ENCODE measurements around the gene POLDIP2. TPM values are rescaled to one million over a fixed set of nuclear protein-coding genes. Genes with fewer than 3 reads are reported as not detected.

Gene POLDIP2
- total and polyA plus RNA-seq, 9 of the 15 experiments (the other 6 are each of a cell fraction or from before 2014, with no cell fraction given), result 22.0 to 137 (median 104) TPM

DNA sequence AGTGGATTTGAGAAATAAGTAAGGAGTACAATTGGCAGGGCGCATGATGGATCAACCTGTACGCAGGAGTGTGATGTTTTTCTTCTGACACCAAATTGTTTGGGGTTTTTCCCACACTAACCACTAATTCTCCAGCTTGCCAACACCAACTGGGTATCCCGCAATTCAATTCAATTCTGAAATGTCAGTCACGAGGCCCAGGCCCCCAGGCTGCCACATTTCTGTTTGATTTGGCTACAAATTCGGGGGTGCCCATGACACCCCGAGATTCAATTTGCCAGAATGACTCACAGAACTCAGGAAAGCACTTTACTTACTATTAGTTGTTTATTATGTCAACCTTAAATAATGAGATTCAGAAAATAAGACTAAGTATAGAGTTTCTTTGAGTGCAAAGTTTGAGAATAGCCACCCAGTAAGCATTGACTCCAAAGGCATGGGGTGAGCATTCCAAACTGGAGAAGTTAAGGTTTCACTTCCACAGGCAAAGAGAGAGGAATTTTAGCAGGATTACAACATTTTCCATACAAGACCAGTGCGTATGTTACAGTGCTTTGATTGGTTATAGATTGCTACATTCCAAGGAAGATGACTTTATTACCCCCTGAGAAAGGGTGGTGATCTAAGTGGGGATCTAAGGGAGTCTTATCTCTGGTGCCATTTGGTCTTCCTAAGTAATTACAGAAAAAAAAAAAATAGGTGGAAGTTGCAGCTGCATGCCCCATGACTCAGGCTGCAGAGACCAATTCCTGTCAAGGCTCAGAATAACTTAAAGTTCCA lies 37.2 kb upstream of the POLDIP2 start (continued):
- TF ChIP-seq, protein P1, sequence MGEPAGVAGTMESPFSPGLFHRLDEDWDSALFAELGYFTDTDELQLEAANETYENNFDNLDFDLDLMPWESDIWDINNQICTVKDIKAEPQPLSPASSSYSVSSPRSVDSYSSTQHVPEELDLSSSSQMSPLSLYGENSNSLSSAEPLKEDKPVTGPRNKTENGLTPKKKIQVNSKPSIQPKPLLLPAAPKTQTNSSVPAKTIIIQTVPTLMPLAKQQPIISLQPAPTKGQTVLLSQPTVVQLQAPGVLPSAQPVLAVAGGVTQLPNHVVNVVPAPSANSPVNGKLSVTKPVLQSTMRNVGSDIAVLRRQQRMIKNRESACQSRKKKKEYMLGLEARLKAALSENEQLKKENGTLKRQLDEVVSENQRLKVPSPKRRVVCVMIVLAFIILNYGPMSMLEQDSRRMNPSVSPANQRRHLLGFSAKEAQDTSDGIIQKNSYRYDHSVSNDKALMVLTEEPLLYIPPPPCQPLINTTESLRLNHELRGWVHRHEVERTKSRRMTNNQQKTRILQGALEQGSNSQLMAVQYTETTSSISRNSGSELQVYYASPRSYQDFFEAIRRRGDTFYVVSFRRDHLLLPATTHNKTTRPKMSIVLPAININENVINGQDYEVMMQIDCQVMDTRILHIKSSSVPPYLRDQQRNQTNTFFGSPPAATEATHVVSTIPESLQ (CRISPR knock-in tag; IDR thresholded peaks at IDR 0.05), result no peak
- TF ChIP-seq ZC3H11A (IDR thresholded peaks at IDR 0.05; ENCODE audit: low read depth, low read length), result no peak
- no peak for TF ChIP-seq PHTF2 (CRISPR knock-in tag; IDR thresholded peaks at IDR 0.05)
- TF ChIP-seq, protein P2, sequence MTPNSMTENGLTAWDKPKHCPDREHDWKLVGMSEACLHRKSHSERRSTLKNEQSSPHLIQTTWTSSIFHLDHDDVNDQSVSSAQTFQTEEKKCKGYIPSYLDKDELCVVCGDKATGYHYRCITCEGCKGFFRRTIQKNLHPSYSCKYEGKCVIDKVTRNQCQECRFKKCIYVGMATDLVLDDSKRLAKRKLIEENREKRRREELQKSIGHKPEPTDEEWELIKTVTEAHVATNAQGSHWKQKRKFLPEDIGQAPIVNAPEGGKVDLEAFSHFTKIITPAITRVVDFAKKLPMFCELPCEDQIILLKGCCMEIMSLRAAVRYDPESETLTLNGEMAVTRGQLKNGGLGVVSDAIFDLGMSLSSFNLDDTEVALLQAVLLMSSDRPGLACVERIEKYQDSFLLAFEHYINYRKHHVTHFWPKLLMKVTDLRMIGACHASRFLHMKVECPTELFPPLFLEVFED (CRISPR knock-in tag; conservative IDR thresholded peaks at IDR 0.05), result no peak
- TF ChIP-seq, protein P3, sequence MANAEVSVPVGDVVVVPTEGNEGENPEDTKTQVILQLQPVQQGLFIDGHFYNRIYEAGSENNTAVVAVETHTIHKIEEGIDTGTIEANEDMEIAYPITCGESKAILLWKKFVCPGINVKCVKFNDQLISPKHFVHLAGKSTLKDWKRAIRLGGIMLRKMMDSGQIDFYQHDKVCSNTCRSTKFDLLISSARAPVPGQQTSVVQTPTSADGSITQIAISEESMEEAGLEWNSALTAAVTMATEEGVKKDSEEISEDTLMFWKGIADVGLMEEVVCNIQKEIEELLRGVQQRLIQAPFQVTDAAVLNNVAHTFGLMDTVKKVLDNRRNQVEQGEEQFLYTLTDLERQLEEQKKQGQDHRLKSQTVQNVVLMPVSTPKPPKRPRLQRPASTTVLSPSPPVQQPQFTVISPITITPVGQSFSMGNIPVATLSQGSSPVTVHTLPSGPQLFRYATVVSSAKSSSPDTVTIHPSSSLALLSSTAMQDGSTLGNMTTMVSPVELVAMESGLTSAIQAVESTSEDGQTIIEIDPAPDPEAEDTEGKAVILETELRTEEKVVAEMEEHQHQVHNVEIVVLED (CRISPR knock-in tag; IDR thresholded peaks at IDR 0.05), result no peak
- TF ChIP-seq CBX1 (IDR thresholded peaks at IDR 0.05; ENCODE audit: low read depth), result no peak
- no peak for TF ChIP-seq MAFF (IDR thresholded peaks at IDR 0.05; ENCODE audit: low read length)
- TF ChIP-seq RAD21 (CRISPR knock-in tag; conservative IDR thresholded peaks at IDR 0.05 in 1 of 2, IDR thresholded peaks at IDR 0.05 in 1 of 2), result no peak
- TF ChIP-seq KDM1A (IDR thresholded peaks at IDR 0.05), result no peak
- TF ChIP-seq OTX1 (CRISPR knock-in tag; IDR thresholded peaks at IDR 0.05), result no peak
- TF ChIP-seq, protein P4, sequence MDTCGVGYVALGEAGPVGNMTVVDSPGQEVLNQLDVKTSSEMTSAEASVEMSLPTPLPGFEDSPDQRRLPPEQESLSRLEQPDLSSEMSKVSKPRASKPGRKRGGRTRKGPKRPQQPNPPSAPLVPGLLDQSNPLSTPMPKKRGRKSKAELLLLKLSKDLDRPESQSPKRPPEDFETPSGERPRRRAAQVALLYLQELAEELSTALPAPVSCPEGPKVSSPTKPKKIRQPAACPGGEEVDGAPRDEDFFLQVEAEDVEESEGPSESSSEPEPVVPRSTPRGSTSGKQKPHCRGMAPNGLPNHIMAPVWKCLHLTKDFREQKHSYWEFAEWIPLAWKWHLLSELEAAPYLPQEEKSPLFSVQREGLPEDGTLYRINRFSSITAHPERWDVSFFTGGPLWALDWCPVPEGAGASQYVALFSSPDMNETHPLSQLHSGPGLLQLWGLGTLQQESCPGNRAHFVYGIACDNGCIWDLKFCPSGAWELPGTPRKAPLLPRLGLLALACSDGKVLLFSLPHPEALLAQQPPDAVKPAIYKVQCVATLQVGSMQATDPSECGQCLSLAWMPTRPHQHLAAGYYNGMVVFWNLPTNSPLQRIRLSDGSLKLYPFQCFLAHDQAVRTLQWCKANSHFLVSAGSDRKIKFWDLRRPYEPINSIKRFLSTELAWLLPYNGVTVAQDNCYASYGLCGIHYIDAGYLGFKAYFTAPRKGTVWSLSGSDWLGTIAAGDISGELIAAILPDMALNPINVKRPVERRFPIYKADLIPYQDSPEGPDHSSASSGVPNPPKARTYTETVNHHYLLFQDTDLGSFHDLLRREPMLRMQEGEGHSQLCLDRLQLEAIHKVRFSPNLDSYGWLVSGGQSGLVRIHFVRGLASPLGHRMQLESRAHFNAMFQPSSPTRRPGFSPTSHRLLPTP (IDR thresholded peaks at IDR 0.05; ENCODE audit: borderline replicate concordance, extremely low read depth, insufficient read length), result no peak
- TF ChIP-seq ZBTB8A (IDR thresholded peaks at IDR 0.05; ENCODE audit: partially characterized antibody), result no peak
- TF ChIP-seq ADNP (tag; IDR thresholded peaks at IDR 0.05), result no peak
- TF ChIP-seq POLR2H (tag; IDR thresholded peaks at IDR 0.05; ENCODE audit: low read depth), result no peak
- TF ChIP-seq, protein P5, sequence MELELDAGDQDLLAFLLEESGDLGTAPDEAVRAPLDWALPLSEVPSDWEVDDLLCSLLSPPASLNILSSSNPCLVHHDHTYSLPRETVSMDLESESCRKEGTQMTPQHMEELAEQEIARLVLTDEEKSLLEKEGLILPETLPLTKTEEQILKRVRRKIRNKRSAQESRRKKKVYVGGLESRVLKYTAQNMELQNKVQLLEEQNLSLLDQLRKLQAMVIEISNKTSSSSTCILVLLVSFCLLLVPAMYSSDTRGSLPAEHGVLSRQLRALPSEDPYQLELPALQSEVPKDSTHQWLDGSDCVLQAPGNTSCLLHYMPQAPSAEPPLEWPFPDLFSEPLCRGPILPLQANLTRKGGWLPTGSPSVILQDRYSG (tag; conservative IDR thresholded peaks at IDR 0.05; ENCODE audit: low read depth), result no peak
- no peak for TF ChIP-seq MCM5 (IDR thresholded peaks at IDR 0.05; ENCODE audit: low read depth)
- TF ChIP-seq GABPB1 (CRISPR knock-in tag; IDR thresholded peaks at IDR 0.05), result no peak
- no peak for TF ChIP-seq WHSC1 (IDR thresholded peaks at IDR 0.05; ENCODE audit: low read length)
- no peak for TF ChIP-seq KDM2B (CRISPR knock-in tag; IDR thresholded peaks at IDR 0.05)

All from K562 (cell line).